ENCODE results near the gene RACGAP1. TPM values are rescaled to one million over a fixed set of nuclear protein-coding genes. Genes with fewer than 3 reads are reported as not detected.

RACGAP1 gene
- polyA plus RNA-seq, 3 donors: 3.1 to 5.4 (median 3.6) TPM

DNA sequence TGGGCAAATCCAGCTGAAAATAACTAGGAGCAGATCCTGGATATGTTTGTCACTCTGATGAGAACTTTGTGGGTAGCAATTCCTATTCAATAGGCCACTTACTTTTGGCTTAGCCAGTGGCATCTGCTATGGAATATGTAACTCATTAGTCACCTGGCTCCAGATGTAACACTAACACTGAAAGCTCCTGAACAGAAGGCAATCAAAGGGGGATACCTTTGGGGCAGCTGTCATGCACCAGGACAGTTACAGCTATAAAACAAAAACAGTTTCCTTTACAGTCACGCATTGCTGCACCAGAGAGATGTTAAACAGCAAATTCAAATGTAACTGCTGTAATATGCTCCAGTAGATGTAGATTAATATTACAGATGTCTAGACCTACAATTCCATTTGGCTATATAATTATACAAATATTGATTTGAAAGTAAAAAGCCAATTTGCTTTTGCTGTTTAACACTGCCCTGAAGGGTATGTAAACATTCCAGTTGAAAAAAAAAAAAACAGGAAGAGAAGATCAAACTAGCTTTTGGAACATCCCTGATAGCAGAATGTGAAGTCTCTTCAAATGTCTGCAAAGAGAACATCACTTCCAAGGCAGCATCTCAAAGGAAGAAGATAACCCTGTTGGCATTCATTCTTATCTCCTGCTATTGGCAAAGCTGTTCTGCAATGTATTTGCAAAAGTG lies 18.4 kb downstream of the RACGAP1 start:
- Histone ChIP-seq H3K9ac (ENCODE audit: insufficient read depth, low read length, poor library complexity, severe bottlenecking) (no peak overlapping the region), H3K4me2 (replicated peaks; ENCODE audit: extremely low read depth, low read length, poor library complexity, severe bottlenecking) (no peak overlapping the region)
- H3K4me1 Mint-ChIP-seq: peaks cover 3% of the 10 kb centered on the region

DNA sequence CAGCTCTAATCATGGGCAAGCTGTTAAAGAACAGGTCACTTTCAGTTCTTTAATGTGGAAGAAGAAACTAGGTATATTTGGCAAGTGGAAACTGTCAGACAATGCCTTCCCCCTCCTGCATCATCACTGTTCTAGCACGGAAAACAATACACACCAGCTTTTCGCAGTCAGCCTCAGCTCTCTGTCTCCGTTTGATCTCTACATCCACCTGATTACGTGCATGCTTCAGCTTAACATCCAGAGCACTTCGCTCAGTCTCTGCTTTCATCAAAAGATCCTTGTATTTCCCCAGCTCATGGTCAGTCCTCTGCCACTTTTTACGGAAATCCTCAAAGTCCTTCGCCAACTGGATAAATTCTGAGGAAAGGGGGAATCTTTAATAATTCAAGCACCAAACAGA lies 19.0 kb downstream of the RACGAP1 start:
- H3K27me3 Mint-ChIP-seq (ENCODE audit: low read depth in 3 of 3): no peaks in the 10 kb centered on the region
- 76% methylated on average over 4 of the region's 7 CpGs for WGBS (ENCODE audit: insufficient coverage)
- H2AFZ ChIP-seq (ENCODE audit: insufficient read depth, low read depth, low read length, poor library complexity, severe bottlenecking): no peak overlapping the region

More for the DNA sequence above, 18.4 kb downstream of the RACGAP1 start:
- H3K9me3 ChIP-seq (replicated peaks in 1 of 2; ENCODE audit: control insufficient read depth in 1 of 2, insufficient read depth in 1 of 2, low read length in 2 of 2): no peaks in the 10 kb centered on the region
- WGBS (ENCODE audit: insufficient coverage): no CpG with 5 or more reads among the region's 1 CpG
- no peak for DNase-seq
- TF ChIP-seq, protein P1, sequence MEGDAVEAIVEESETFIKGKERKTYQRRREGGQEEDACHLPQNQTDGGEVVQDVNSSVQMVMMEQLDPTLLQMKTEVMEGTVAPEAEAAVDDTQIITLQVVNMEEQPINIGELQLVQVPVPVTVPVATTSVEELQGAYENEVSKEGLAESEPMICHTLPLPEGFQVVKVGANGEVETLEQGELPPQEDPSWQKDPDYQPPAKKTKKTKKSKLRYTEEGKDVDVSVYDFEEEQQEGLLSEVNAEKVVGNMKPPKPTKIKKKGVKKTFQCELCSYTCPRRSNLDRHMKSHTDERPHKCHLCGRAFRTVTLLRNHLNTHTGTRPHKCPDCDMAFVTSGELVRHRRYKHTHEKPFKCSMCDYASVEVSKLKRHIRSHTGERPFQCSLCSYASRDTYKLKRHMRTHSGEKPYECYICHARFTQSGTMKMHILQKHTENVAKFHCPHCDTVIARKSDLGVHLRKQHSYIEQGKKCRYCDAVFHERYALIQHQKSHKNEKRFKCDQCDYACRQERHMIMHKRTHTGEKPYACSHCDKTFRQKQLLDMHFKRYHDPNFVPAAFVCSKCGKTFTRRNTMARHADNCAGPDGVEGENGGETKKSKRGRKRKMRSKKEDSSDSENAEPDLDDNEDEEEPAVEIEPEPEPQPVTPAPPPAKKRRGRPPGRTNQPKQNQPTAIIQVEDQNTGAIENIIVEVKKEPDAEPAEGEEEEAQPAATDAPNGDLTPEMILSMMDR (IDR thresholded peaks at IDR 0.05): no peak
- no peaks in the 10 kb centered on the region for H3K4me1 ChIP-seq (ENCODE audit: control insufficient read depth in 1 of 2, insufficient read depth in 2 of 2, low read length in 2 of 2)
- no peaks in the 10 kb centered on the region for H4K20me1 ChIP-seq (ENCODE audit: insufficient read depth, low read length)
- Mint-ChIP-seq H3K9me3 (peaks cover 0 to 2% (median 0%) of the 10 kb centered on the region in 7 donors), H3K4me3 (no peak overlapping the region), H3K27me3 (ENCODE audit: low read depth in 3 of 3) (no peaks in the 10 kb centered on the region), H3K27ac (no peak overlapping the region), H3K36me3 (peaks cover 34 to 64% of the 10 kb centered on the region in 2 donors)
- no peak overlapping the region for H2AFZ ChIP-seq (ENCODE audit: insufficient read depth, low read depth, low read length, poor library complexity, severe bottlenecking)
- peaks cover 26 to 60% of the 10 kb centered on the region in 2 donors for H3K36me3 ChIP-seq (replicated peaks in 1 of 2; ENCODE audit: control insufficient read depth in 1 of 2, insufficient read depth in 2 of 2, low read length in 2 of 2)
- no peak overlapping the region for H3K4me3 ChIP-seq (replicated peaks in 1 of 3; ENCODE audit: low read depth in 2 of 3, low read length in 3 of 3)
- H3K79me2 ChIP-seq (ENCODE audit: insufficient read depth, low read length): peaks cover 67% of the 10 kb centered on the region
- no peaks in the 10 kb centered on the region for H3K27me3 ChIP-seq (ENCODE audit: control insufficient read depth in 2 of 2, insufficient read depth in 2 of 2, low read length in 2 of 2)
- intact Hi-C loops (cut with micrococcal nuclease): no loop called here
- peak overlapping the region in 1 of 2 donors; percentile 34 for H3K27ac ChIP-seq (ENCODE audit: low read depth in 1 of 2, low read length in 2 of 2)

More for the DNA sequence above, 19.0 kb downstream of the RACGAP1 start:
- no peak overlapping the region for H3K4me3 Mint-ChIP-seq
- Histone ChIP-seq H3K4me1 (ENCODE audit: control insufficient read depth in 1 of 2, insufficient read depth in 2 of 2, low read length in 2 of 2) (no peaks in the 10 kb centered on the region), H3K79me2 (ENCODE audit: insufficient read depth, low read length) (peaks cover 64% of the 10 kb centered on the region), H3K36me3 (replicated peaks in 1 of 2; ENCODE audit: control insufficient read depth in 1 of 2, insufficient read depth in 2 of 2, low read length in 2 of 2) (peaks cover 30 to 66% of the 10 kb centered on the region in 2 donors), H3K4me2 (replicated peaks; ENCODE audit: extremely low read depth, low read length, poor library complexity, severe bottlenecking) (no peak overlapping the region), H3K27ac (ENCODE audit: low read depth in 1 of 2, low read length in 2 of 2) (no peak overlapping the region), H3K9me3 (replicated peaks in 1 of 2; ENCODE audit: control insufficient read depth in 1 of 2, insufficient read depth in 1 of 2, low read length in 2 of 2) (no peaks in the 10 kb centered on the region), H3K27me3 (ENCODE audit: control insufficient read depth in 2 of 2, insufficient read depth in 2 of 2, low read length in 2 of 2) (no peaks in the 10 kb centered on the region), H4K20me1 (ENCODE audit: insufficient read depth, low read length) (no peaks in the 10 kb centered on the region), H3K4me3 (replicated peaks in 1 of 3; ENCODE audit: low read depth in 2 of 3, low read length in 3 of 3) (no peak overlapping the region), H3K9ac (ENCODE audit: insufficient read depth, low read length, poor library complexity, severe bottlenecking) (no peak overlapping the region)
- TF ChIP-seq, protein P1 (IDR thresholded peaks at IDR 0.05): no peak
- H3K27ac Mint-ChIP-seq: no peak overlapping the region
- DNase-seq: no peak
- H3K36me3 Mint-ChIP-seq: peaks cover 35 to 69% of the 10 kb centered on the region in 2 donors
- intact Hi-C loops (cut with micrococcal nuclease): no loop called here
- peaks cover 0 to 2% (median 0%) of the 10 kb centered on the region in 7 donors for H3K9me3 Mint-ChIP-seq
- H3K4me1 Mint-ChIP-seq: peaks cover 3% of the 10 kb centered on the region

Measured in CD14-positive monocyte (primary cell).